Forelimb muscle (tissue), 1 donor: Measurements from ENCODE around the gene WDR72. TPM values are rescaled to one million over a fixed set of nuclear protein-coding genes. Genes with fewer than 3 reads are reported as not detected.
"Not testable (repeated sequence)": the region's sequence is repeated elsewhere in the genome, so short reads cannot be mapped to it uniquely, and the experiment has no call there.

Experiments
- DNase-seq: peaks from one replicate; pipeline ENCODE4 v3.0.0-alpha.2; 2013; ENCODE audit warnings: low read depth
- polyA plus RNA-seq: library from polyadenylated mRNA; unstranded; fragments of 120-200 nt; gene quantifications from one replicate; pipeline ENCODE4 v1.2.1, GENCODE V29; 2013; ENCODE audit not compliant: insufficient read length

Gene WDR72
- polyA plus RNA-seq, 1 donor: 0.25 TPM

DNA sequence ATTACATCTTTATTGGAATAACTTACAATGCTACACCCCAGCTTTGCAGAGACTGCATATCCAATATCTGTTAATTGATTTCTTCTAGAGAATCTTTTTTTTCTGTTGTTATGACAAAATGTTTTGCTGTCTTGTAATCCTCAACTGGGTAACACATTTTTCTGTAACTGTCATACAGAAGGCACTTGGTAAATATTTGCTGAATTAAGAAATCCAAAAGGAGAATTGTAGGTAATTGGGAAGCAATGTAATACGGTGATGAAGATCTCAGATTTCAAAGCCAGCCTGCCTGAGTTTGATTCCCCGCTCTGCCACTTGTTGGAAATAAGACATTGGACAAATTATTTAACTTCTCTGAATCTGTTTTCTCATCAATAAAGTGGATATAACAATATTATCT is 169.1 kb downstream of the WDR72 start:
- no peak for DNase-seq

DNA sequence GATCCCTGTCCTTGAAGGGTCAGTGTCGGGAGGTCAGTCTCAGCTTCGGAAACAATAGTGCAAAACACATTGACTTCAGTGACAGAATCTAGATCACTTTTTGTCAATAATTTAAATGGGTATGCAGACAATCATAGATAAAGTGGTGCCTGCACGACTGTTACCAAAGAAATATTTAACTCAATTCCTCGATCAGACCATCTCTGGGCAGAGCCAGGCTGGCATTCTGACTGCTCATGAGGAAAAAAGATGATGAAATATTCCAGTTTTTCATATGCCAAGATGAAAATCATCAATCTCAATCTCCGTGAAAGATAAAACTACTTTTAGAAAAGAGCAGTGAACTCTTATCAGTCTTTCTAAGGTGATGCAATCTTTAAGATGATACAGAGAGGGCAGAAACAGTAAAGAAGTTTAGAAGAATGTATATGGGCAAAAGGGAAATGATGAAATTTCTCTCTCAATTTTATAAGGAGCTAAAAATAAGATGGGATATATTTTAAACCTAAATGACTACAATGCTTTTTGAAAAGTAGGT is 169.9 kb downstream of the WDR72 start:
- no peak for DNase-seq

DNA sequence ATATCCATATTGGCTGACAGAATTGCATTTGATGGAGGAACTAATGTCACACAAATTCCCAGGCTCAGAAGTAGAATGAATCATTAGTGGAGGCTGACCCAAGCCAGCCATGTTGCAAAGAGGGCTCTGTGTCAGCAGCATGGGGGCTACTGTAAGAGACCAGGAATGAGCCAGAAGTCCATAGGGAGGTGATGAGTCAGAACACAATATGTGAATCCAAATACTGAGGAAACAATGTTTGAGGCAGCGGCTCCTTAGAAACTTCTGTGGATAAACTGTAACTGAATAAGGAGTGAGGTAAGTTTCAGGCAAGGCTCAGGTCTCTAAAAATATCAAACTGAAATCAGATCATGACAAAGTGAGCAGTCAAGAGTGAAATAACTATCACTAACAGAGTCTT is 170.7 kb downstream of the WDR72 start:
- DNase-seq: no peak

DNA sequence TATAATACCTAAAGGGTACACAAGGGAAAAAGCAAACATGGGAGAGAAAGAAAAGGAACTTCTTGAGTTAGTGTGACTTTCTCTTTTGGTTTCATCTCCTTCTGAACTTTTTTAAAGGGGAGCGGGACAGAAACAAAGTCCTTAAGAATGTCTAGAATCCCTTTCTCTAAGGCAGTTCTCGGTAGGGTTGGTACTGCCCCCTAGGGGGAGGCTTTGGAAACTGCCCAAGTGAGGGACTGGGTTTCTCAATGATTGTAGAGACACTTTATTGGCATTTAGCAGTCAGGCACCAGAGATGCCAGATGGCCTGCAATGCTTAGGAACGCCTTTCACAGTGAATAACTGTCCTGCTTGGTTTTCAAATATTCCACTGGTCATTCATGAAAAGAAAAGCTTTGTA is 172.7 kb downstream of the WDR72 start:
- no peak for DNase-seq

DNA sequence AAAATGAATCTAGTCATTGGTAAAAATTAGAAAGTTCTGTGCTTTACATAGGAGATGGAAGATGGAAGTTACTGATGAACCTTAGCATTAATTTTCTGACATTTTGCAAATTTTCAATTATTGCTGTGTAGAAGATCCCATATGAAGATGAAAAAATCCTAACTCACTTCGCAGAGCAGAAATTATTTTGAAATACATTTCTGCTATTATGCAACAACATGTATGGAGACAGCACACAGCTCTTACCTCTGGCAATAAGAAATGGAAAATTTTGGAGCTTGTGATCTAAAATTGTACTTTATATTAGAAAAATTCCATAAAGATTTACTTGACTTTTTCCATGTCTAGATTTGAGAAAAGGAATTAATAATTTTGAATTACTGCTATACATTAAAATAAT is 177.9 kb downstream of the WDR72 start:
- no peak for DNase-seq

DNA sequence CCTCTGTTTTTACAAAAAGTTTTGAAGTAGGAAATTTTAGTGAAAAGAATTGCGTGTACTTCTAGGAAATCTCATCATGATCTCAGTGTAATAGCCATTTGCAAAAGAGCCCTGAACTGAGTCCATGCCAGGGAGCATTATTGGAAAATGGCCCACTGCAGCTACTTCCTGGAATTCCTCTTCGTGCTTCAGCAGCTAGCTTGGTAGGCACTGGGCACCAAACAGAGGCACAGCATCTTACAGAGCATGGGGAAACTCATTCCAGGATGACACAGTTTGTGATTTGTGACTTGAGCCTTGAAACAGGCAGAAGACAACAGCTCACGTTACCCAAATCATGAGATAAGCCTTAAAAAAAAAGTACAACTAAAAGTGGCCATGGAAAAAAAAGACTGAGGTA is 179.1 kb downstream of the WDR72 start:
- no peak for DNase-seq

DNA sequence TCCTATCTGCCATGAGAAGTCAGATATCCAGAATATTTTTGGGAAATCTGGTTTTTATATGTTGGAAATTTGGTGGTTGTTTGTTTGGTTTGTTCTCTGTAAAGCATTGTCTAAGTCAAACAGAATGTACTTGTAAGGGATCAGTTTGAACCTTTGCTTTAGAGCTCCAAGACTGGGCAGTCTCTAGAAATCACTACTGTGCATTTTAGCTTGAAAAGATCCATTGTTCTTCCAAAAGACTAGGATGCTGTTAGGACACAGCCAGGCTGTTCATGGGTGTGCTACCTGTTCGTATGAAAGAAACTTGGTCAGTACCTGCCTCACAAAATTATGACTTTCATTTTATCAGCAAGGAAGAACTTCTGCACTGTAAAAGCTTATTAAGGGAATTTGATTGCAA is 182.6 kb downstream of the WDR72 start:
- DNase-seq: no peak

DNA sequence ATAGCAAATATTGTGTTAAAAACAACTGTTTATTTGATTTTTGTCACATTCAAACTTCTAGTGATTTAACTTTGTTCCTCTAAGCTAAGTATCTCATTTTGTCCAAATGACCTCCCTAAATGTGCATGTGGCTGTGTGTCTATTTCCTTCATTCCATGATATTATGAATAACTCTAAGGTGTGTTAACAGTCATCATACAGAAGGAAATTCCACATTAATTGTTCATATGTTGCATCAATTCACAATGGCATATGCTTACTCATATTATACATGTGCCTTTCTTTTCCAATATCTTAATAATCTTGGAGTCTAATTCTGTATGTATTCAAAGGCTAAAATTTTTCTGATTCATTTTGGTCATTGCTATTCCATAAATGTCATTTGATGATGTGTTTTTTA is 186.4 kb downstream of the WDR72 start:
- no peak for DNase-seq

DNA sequence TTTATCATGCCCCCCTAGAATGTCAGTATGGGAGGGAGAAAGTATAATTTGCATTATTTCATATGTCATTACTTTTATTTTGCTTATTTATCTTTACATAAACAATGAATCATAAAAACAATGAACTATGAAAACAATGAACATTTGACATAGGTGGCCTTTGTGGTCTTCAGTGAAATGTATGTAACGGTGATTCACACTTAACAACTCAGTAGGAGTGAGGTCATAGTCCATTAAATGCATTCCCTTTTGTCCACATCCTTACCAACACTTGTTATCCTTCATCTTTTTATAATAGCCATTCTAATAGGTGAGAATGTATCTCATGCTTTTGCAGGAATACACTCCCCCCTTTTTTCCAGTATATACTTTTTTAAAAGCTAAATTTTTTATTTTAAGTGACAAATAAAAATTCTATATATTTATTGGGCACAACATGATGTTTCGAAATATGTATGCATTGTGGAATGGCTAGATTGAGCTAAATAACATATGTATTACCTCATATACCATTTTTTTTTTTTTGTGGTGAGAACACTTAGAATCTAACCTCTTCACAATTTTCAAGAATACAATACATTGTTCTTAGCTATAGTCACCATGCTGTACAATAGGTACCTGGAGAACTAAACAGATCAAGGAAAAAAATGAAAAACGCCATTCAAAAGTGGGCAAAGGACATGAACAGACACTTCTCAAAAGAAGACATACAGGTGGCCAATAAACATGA is 189.5 kb downstream of the WDR72 start:
- DNase-seq: no peak

DNA sequence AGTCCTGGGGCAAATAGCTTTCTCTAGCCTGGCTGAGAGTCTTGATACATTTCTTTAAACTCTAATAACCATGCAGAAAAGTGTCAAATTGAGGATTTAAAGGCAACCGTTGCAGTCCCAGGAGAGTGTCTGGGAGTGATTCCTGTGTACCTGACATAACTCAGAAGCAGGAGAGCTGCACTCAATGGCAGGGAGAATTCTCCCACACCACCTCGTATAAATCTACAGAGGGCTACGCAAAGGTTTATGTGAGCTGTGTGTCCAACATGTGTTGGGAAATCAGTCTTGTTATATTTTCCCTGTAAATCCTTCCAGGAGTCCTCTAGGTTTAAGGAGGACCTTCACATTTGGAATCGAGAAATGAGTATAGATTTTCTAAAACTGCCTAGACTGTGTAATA is 192.6 kb downstream of the WDR72 start:
- no peak for DNase-seq

DNA sequence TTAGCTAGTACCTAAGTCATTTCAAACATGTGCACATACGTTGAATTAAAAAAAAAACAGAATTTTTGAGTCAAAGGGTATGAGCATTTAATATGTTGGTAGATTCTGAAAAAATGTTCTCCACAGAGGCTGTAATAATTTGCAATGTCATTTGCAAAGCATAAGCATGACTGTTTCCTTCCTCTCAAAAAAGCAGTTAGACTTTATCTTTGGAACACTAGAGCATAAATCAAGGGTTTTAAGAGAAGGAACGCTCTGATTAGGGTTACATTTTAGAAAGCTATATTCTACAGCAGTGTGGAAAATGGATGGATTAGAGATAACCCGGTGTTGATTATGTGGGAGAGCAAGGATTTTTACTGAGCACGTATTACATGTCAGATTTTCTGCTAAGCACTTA is 193.7 kb downstream of the WDR72 start:
- no peak for DNase-seq

DNA sequence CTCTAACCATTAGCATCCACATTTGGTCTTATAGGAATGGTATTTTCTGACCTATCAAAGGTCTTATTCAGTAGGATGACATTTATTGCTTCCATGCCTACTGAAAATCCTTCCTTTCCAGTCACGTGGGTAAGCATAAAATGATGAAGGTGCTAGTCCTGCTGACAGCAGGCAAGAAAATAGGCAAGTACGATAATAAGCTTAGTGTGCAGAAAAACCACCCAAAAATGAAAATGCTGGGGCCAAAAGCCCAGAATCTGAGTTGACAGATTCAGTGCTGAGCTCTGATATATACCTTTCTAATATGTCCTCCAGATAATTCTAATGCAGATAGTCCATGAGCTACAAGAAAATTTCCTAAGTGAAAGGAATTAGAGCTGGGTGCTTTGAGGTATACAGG is 194.8 kb downstream of the WDR72 start:
- DNase-seq: no peak

DNA sequence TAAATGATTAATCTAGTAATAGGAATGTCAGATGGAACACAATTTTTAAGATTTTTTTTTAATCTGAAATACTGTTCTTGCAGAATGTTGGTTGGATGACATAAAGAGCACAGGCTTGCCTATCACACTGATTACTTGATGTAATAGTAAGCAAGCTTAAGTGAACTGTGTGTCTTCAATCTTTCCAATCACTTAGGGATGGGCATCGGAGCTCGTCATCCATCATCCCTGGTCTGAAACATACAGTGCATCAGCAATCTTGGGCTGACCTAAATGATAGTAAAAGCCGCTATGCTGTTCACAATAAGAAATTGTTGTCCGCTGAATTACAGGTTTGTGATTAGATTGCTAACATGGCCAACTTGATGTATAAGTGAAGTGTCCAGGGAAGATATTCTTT is 195.8 kb downstream of the WDR72 start:
- DNase-seq: no peak

DNA sequence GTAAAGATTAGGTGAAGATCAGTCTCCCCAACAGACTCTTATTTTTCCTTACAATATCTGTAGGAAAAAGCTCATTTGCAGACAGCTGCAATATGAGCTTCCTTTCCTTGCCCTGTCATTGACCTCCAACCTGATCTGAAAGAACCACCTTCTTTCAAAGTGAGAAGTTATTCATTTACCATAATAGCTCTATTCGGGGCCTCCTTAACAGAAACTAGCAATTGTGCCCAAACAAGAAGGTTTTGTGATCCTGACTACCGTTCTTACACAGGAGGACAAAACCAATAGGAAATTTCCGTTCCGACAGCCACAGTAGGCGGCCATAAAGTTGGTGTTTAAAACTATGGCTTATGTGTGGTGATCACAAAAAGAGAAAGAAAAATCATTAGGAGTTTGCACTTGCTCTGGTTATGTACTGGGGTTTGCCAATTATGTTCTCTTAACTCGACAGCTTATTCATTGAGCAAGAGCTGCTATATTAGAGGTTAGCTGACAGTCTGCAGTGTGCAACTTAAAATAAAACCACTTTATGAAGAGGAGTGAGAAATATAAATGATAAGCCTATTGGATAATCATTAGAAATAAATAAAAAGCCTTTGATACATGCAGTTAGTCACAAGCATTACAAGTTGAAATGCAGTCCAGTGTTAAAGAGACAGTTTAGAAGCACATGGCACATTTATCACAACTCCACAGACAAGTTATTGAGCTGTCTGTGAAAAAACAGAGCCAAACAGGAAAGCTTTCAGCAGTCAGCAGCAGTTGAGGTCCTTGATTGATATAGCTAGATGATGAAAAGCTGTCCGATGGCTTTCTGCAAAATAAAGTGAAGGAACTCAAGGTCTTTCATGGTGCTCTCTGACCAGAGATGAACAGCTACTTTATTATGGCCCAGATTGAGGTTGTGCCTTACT is 199.8 kb downstream of the WDR72 start:
- DNase-seq: no peak

DNA sequence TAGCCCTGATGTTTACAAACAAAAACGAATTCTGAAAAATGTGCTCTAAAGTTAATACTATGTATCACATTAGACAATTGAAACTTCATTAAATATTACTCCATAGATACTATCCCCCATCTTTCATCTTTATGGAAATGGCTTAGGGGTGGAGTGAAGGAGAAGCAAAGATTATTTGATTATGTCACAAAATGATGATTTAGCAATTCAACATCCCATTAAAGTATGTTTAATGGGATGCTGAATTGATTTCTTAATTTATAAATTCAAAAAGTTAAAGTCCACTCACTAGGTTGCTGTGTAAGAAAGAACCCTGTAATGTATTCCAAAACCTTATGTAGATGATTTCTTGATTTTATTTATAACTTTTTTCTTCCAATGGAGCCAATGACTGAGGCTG is 201.1 kb downstream of the WDR72 start:
- no peak for DNase-seq

DNA sequence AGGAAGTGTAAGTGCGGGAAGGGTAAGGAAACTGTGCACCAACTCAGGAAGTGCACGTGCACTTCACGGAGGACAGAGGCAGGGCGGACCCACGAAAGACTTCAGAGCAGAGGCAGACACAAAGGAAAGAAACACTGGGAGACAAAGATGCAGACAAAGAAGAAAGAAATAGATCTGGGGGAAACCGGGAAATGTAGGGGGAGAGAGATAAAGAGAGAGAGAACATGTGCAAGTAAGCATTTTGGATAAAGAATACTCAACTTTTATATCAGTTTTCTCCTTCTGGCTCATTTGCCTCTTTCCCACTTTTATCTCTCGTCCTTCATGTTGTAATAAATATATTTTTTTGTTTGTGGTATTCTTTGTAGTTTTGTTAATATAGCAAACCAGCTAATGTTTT is 204.2 kb downstream of the WDR72 start:
- no peak for DNase-seq

DNA sequence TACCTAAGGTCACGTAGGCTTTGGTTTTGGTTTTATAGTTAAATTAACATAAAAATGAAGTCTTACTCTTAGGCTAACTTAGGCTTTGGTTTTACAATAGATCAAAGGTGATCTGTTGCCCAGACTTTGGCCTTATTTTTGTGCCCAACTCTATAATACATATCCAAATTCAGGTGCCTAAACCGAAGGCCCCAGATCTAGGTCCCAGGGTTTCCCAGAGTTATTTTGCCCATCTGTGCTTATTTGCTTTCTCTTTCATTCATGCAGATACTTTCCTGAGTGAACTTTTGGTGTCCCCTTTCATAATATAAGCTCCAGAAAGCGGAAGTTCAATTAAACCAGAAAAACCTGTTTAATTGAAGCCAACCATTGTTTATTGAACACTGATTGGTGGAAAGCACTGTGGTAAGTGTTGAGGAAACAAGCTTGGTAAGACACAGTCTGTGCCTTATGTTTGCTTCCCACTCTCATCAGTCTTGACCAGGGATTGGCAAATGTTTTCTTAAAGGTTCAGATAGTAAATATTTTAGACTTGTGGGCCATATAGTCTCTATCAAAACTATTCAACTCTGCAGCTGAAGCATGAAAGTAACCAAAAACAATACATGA is 209.7 kb downstream of the WDR72 start:
- no peak for DNase-seq

DNA sequence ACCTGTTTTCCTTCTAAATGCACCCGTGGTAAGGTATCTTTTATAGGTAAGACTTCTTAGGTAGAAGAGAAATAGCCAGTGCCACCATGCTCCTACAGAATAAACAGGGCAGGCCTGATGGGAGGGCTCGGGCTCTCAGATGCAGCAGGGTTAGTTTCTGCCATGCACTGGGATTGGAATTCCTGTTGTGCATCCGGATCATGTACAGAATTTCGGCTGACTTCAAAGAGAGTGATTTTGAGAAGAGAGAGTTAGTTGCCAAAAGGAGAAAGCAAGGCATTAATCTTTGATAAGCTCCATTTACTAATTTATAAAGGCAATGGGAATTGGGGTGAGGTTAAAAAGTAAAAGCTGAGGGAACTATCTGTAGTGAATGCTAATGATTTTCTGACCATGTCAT is 211.2 kb downstream of the WDR72 start:
- DNase-seq: no peak

DNA sequence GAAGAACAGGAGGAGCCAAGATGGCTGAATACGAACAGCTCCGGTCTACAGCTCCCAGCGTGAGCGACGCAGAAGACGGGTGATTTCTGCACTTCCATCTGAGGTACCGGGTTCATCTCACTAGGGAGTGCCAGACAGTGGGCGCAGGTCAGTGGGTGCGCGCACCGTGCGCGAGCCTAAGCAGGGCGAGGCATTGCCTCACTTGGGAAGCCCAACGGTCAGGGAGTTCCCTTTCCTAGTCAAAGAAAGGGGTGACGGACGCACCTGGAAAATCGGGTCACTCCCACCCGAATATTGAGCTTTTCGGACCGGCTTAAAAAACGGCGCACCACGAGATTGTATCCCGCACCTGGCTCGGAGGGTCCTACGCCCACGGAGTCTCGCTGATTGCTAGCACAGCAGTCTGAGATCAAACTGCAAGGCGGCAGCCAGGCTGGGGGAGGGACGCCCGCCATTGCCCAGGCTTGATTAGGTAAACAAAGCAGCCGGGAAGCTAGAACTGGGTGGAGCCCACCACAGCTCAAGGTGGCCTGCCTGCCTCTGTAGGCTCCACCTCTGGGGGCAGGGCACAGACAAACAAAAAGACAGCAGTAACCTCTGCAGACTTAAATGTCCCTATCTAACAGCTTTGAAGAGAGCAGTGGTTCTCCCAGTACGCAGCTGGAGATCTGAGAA is 218.7 kb downstream of the WDR72 start:
- not testable (repeated sequence) for DNase-seq

DNA sequence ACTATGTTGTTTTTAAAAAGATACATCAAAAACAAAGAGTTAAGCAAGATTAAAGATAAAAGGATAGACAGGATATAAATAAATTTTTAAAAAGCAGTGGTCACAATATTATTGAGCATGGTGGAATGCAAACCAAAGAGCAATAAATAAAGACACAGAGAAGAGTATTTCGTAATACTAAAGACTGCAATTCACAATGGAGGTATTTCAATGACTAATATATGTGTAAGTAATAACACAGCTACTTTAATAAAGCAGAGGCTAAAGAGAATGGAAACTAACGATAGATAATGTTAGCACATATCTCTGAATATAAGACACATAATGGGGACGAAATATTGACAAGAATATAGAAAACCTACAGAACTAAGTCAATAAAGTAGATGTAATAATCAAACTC is 219.6 kb downstream of the WDR72 start:
- DNase-seq: no peak

DNA sequence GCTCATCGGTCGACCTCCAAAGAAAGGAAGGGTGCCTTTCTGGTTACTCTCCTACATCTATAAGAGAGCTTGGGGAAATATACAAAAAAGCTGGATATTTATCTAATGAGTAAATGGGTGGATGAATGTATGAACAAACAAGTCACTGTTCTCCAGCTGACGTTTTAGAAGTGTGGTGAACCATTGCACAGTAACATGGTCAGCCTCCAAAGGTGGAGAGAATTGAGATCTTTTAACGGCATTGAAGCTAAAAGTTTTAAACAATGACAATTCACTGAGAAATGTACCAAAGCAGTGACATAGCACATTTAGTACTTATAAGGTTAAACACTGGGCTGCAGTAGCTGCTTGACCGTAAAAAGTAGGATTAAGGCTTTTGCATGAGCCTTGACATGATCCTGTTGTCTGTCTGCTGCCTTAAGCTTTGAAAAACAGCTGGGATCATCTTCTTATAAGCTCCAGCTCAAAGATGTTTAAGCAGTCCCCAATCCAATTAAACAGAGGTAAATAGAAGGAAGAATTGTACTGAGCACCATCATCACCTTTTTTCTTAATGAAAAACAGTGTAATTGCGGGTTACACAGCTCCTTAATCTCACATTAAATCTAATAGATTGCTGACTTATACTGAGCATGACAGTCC is 222.9 kb downstream of the WDR72 start:
- no peak for DNase-seq
